Gastrocnemius medialis (tissue), 4 donors: ENCODE results near the gene WDR81. TPM values are rescaled to one million over a fixed set of nuclear protein-coding genes. Genes with fewer than 3 reads are reported as not detected.
A peak's percentile ranks its signal among the peaks of the same experiment; 100 is the strongest.

Source experiments
- ATAC-seq, 2 donors: fragments of 150-250 bp; one replicate each; pipeline ENCODE4 v1.9.1; 2016
- DNase-seq, 2 donors: peaks; one replicate each; pipeline ENCODE4 v3.0.0-alpha.2; 2019
- H3K27ac ChIP-seq, 4 donors: fragments of 200-600 bp; sonication (generic); 1 replicate in 1 of 4; 2 replicates in 3 of 4; pipeline ENCODE4 v1.5.1; 2016 to 2018; ENCODE audit warnings: mild to moderate bottlenecking in 2 of 4, moderate library complexity in 1 of 4
- H3K27me3 ChIP-seq, 3 donors: fragments of 200-600 bp; sonication (generic) in 2 of 3; 1 replicate in 1 of 3; 2 replicates in 2 of 3; pipeline versions ENCODE4 v1.5.1 to v1.6.0; 2016 to 2019; ENCODE audit warnings: mild to moderate bottlenecking in 1 of 3, moderate library complexity in 1 of 3
- H3K36me3 ChIP-seq, 2 donors: fragments of 200-600 bp; sonication (generic) in 1 of 2; one replicate each; pipeline ENCODE4 v1.5.1; 2017 to 2018
- H3K4me1 ChIP-seq, 2 donors: fragments of 200-600 bp; sonication (generic) in 1 of 2; one replicate each; pipeline ENCODE4 v1.5.1; 2016 to 2017; ENCODE audit warnings: mild to moderate bottlenecking in 2 of 2
- H3K4me3 ChIP-seq, 4 donors: fragments of 200-600 bp; sonication (generic) in 3 of 4; 1 replicate in 1 of 4; 2 replicates in 3 of 4; pipeline ENCODE4 v1.5.1; 2016 to 2019; ENCODE audit warnings: mild to moderate bottlenecking in 2 of 4
- H3K9me3 ChIP-seq, 3 donors: fragments of 200-600 bp; sonication (generic) in 2 of 3; 1 replicate in 1 of 3; 2 replicates in 2 of 3; pipeline ENCODE4 v1.5.1; 2016 to 2019
- POLR2A ChIP-seq, 2 donors: fragments of 450-650 bp; IDR thresholded peaks; one replicate each; pipeline ENCODE4 v1.6.1; 2017; ENCODE audit warnings: antibody characterized with exemption in 2 of 2, mild to moderate bottlenecking in 2 of 2, moderate library complexity in 2 of 2
- in situ Hi-C, 4 donors: fragments of 200-750 bp; cut with MboI; loops; one replicate each; pipeline versions ENCODE4 v1.15.0 to v1.8.0; 2017; ENCODE audit warnings: low sequenced_read_pairs in 4 of 4
- intact Hi-C: fragments of 100-400 bp; cut with DNase I; formaldehyde crosslinking; loops from one replicate; pipeline ENCODE4 v1.15.1; 2023; ENCODE audit warnings: low total_unique reads
- total RNA-seq, 4 donors: library from RNA; depleted of rRNA; stranded (reverse); fragments of >200 nt; gene quantifications; one replicate each; pipeline versions ENCODE4 v1.1.0 to v1.2.3, GENCODE V29; 2016
- TF ChIP-seq, protein P1 (sequence below), 5 experiments: fragments of 450-650 bp in 3 of 5; fragments of 200-600 bp in 2 of 5; sonication (generic) in 2 of 5; IDR thresholded peaks in 4 of 5; conservative IDR thresholded peaks in 1 of 5; 1 replicate in 4 of 5; 2 replicates in 1 of 5; pipeline ENCODE4 v1.5.1; 2016 to 2019; ENCODE audit warnings: antibody characterized with exemption in 5 of 5, mild to moderate bottlenecking in 3 of 5, moderate library complexity in 3 of 5

Gene WDR81
- total RNA-seq, 4 donors from 2014 or later: 22.3 to 61.1 (median 42.7) TPM

GRCh38 chr17:1712271-1712670, 12.2 kb upstream of the WDR81 start:
- in situ Hi-C loops: no loop called here
- peak overlapping the region in 2 of 4 donors; percentile 2 to 94 for H3K4me3 ChIP-seq
- peaks cover 0 to 29% of the 10 kb centered on the region in 2 donors for H3K36me3 ChIP-seq
- H3K27ac ChIP-seq: peak overlapping the region; percentile 3 to 100 (median 100)
- intact Hi-C loops: no loop called here
- no peaks in the 10 kb centered on the region for H3K9me3 ChIP-seq
- DNase-seq (no peak), ATAC-seq (no peak)
- peaks cover 27 to 47% of the 10 kb centered on the region in 2 donors for H3K4me1 ChIP-seq
- no peak for TF ChIP-seq POLR2A (IDR thresholded peaks at IDR 0.05)
- TF ChIP-seq, protein P1, sequence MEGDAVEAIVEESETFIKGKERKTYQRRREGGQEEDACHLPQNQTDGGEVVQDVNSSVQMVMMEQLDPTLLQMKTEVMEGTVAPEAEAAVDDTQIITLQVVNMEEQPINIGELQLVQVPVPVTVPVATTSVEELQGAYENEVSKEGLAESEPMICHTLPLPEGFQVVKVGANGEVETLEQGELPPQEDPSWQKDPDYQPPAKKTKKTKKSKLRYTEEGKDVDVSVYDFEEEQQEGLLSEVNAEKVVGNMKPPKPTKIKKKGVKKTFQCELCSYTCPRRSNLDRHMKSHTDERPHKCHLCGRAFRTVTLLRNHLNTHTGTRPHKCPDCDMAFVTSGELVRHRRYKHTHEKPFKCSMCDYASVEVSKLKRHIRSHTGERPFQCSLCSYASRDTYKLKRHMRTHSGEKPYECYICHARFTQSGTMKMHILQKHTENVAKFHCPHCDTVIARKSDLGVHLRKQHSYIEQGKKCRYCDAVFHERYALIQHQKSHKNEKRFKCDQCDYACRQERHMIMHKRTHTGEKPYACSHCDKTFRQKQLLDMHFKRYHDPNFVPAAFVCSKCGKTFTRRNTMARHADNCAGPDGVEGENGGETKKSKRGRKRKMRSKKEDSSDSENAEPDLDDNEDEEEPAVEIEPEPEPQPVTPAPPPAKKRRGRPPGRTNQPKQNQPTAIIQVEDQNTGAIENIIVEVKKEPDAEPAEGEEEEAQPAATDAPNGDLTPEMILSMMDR (IDR thresholded peaks at IDR 0.05 in 4 of 5, conservative IDR thresholded peaks at IDR 0.05 in 1 of 5): no peak
- no peaks in the 10 kb centered on the region for H3K27me3 ChIP-seq

DNA sequence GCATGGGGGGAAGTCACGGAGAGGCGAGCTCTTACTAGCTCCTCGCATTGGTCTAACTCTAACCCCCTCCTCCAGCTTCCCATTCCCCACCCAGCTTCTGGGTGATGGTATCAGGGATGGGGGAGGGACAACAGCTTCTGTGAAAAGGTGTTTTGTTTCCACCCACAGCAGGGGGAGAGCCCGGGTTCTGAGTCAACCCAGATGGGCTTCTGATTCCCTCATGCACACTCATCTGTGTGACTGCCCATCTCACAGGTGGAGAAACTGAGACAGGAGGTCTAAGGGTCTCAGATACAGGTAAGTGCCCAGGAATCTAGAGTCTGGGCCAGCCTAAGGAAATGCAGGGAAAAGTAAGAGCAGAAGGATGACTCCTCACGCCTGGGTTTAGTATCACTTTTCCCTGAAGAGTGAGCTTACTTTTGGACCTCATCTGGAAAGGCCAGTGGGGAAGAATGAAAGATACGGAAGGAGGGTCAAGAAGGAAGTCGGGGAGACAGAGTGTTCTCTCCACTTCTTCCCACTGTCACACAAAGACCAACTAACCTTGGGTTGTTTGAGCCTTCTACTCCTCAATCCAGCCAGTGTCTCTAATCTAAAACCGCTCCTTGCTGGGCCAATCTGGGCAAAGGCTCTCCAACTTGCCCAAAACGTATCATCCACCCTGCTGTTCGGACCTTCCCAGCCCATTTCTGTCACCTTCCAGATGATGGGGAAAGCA, 11.2 kb upstream of the WDR81 start:
- intact Hi-C loops: no loop called here

GRCh38 chr17:1713878-1714426, 10.6 kb upstream of the WDR81 start:
- peak overlapping the region; percentile 91 to 95 (median 94) for H3K4me3 ChIP-seq
- TF ChIP-seq, protein P1 (IDR thresholded peaks at IDR 0.05 in 4 of 5, conservative IDR thresholded peaks at IDR 0.05 in 1 of 5): peak in 3 of 5 experiments; percentile 33 to 36 (median 34)
- no peak for TF ChIP-seq POLR2A (IDR thresholded peaks at IDR 0.05)
- H3K9me3 ChIP-seq: no peaks in the 10 kb centered on the region
- peak overlapping the region; percentile 99 to 100 (median 100) for H3K27ac ChIP-seq
- peaks cover 0 to 29% of the 10 kb centered on the region in 2 donors for H3K36me3 ChIP-seq
- ATAC-seq: no peak
- in situ Hi-C loops: no loop called here
- DNase-seq: peak in 1 of 2 donors; percentile 57
- H3K27me3 ChIP-seq: no peaks in the 10 kb centered on the region
- intact Hi-C loops: loop anchor here (1.0 kb wide), 1 partner anchor 45 kb away; no protein-coding TSS in a partner anchor
- H3K4me1 ChIP-seq: peaks cover 41 to 61% of the 10 kb centered on the region in 2 donors

More for the DNA sequence above, 11.2 kb upstream of the WDR81 start:
- no peaks in the 10 kb centered on the region for H3K27me3 ChIP-seq
- TF ChIP-seq POLR2A (IDR thresholded peaks at IDR 0.05): no peak
- peaks cover 35 to 55% of the 10 kb centered on the region in 2 donors for H3K4me1 ChIP-seq
- in situ Hi-C loops: no loop called here
- H3K9me3 ChIP-seq: no peaks in the 10 kb centered on the region
- no peak for ATAC-seq
- H3K4me3 ChIP-seq: peak overlapping the region; percentile 91 to 95 (median 94)
- no peak for DNase-seq
- H3K27ac ChIP-seq: peak overlapping the region; percentile 99 to 100 (median 100)
- peaks cover 0 to 29% of the 10 kb centered on the region in 2 donors for H3K36me3 ChIP-seq

- no peaks in the 10 kb centered on the region for H3K27me3 ChIP-seq
- peaks cover 0 to 29% of the 10 kb centered on the region in 2 donors for H3K36me3 ChIP-seq
- peak overlapping the region; percentile 99 to 100 (median 100) for H3K27ac ChIP-seq
- peaks cover 42 to 62% of the 10 kb centered on the region in 2 donors for H3K4me1 ChIP-seq
- peak overlapping the region; percentile 91 to 95 (median 94) for H3K4me3 ChIP-seq
- no peaks in the 10 kb centered on the region for H3K9me3 ChIP-seq
- DNase-seq (peak; percentile 98), ATAC-seq (peak; percentile 11 to 21)
- in situ Hi-C loops (no loop called here), intact Hi-C loops (loop anchor here (1.0 kb wide), 1 partner anchor 45 kb away; no protein-coding TSS in a partner anchor)
- TF ChIP-seq POLR2A (IDR thresholded peaks at IDR 0.05): peak in 1 of 2 donors; percentile 86
- TF ChIP-seq, protein P1 (IDR thresholded peaks at IDR 0.05 in 4 of 5, conservative IDR thresholded peaks at IDR 0.05 in 1 of 5): no peak
Measured at GRCh38 chr17:1714427-1714979, 10.0 kb upstream of the WDR81 start.
